IPS-18c (cell line): ENCODE data around the gene RFX2.

Experiments
- H3K4me3 ChIP-seq: 2 replicates; pipeline ENCODE4 v1.7.0; 2013; ENCODE audit warnings: low read depth, mild to moderate bottlenecking, low read length, moderate library complexity; ENCODE audit not compliant: insufficient read depth
- H3K9me3 ChIP-seq: one replicate; pipeline ENCODE4 v1.6.1; 2013; ENCODE audit warnings: mild to moderate bottlenecking, low read length, moderate library complexity; ENCODE audit not compliant: control insufficient read depth, insufficient read depth

Gene RFX2

DNA sequence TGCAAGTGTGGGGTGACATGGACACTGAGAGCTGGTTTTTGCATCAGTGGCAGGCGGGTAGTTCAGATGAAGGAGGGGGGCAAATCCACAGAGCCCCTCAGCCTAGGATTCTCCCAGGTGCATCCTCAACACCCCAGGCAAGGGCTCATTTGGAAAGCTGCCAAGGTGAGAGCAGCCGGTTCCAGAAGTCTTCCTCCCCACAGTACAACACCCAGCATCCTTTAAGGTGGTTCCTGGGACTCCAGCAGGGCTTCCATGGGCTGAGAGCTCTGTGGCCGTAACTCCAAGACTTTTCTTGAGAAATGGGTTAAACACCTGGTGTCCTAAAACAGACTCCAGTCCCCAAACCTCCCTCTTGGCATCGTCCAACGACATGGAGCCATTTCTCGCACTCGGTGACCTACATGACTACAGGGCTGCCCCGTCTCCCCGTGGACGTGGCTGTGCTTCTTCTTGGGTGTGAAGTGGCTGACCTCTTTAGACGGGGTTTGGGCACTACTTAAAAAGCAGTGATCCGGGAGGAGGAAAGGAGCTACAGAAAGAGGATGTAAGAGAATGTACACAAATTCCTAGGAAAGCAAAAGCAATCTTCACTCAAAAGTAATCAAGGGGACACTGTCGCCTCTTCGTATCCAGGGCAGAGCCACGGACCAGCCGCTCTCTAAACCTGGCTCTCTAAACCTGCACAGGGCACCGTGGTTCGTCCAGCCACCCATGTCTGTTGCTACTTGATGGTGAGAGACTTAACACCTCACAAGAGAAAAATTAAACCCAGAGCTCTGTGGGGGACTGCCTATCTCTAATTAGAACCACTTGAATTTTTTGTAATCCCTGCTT, 157.9 kb downstream of the RFX2 start:
- no peak overlapping the region for H3K4me3 ChIP-seq

GRCh38 chr19:5951338-5951861, 158.9 kb downstream of the RFX2 start:
- no peaks in the 10 kb centered on the region for H3K9me3 ChIP-seq
- H3K4me3 ChIP-seq, result no peak overlapping the region

More for the DNA sequence above, 157.9 kb downstream of the RFX2 start:
- H3K9me3 ChIP-seq, result no peaks in the 10 kb centered on the region

- Histone ChIP-seq H3K9me3 (no peaks in the 10 kb centered on the region), H3K4me3 (no peak overlapping the region)
These were observed 159.6 kb downstream of the RFX2 start for GRCh38 chr19:5950741-5951140.

DNA sequence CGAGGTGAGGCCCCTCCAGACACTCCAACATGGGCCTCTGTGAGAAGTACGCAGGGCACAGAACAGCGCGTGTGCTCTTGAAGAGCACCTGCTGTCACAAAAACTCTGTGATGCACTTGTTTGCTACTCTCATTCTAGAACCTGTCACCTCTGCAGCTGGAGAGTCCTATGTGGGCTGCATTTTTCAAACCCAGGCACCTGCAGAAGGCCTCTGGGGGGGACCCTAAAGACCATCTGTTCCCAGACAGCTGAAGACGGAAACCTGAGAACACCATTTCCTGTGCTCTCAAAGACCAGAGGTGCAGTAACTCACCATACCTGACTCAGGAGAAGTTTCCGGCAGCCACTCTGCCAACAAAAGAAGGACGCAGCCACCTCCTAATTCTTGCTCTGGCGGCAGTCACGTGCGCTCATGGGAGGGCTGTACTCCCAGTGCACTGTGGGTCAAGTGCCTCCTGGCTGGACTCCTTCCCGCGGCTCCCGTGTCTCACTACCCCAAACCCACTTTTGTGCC, 160.5 kb downstream of the RFX2 start:
- Histone ChIP-seq H3K4me3 (no peak overlapping the region), H3K9me3 (no peaks in the 10 kb centered on the region)

DNA sequence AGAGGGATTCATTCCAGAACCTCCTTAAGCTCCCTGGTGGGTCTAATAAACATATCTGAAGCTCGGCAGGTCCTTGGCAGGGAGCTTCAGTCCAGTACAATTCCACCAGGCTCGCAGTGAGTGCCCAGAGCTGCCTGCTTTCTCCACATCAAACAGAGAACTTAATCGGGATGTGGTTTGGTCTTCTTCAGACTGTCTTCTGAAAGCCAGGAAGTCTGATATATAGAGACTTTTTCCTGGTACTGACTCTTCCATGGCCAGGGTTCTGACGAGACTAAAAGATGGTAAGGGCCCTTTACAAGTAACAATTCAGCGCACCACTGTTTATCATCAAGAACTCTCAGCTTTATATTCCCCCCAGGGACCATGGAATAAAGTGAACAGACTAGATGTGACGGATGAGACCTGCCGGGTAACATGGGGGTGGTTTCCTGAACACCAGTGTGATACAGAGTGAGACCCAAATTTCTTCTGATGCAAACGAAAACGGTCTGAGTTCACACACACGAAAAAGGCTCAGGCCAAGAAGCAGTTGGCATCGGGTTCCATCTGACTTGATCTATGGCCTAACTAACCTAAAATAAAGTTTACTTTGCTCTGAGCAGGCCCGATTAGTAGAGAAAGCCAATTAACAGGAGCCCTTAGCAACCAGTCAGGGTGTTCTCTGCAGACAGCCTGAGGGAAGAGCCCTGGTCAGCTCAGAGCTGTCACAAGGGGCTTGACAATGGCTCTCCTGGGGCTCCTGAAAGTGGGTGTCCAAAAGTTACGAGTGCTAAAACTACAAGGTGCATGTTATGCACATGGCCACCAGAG, 161.3 kb downstream of the RFX2 start:
- H3K9me3 ChIP-seq, result peaks cover 3% of the 10 kb centered on the region
- H3K4me3 ChIP-seq, result no peak overlapping the region; the same call in 1 of the 2 replicates

- peaks cover 3% of the 10 kb centered on the region for H3K9me3 ChIP-seq
- no peak overlapping the region for H3K4me3 ChIP-seq
These were observed 162.9 kb downstream of the RFX2 start for GRCh38 chr19:5947435-5947834.

DNA sequence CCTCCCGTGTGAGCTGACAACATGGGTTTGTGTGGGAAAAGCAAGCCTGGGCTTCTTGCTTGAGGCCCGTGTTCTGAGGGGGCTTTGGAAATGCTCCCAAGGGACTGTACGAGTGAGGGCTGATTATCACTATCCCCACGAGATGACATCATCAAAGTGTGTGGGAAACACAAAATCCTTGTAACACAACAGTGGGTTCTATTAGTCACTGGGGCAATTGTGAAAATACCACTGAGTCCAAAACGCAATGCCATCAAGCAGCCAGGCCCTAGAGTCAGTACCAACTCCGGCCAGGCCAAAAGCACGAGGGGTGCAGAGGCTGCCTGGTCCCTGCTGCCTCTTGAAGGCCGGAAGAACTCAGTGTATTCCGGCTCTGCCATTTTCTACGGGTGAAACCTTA, 166.7 kb downstream of the RFX2 start:
- H3K9me3 ChIP-seq, result peaks cover 3% of the 10 kb centered on the region
- H3K4me3 ChIP-seq, result no peak overlapping the region
